CD1c-positive myeloid dendritic cell (primary cell): Measurements from ENCODE around the gene PPL.

Experiments used
- DNase-seq: peaks from one replicate; pipeline ENCODE4 v3.0.0-alpha.2; 2016; ENCODE audit errors: extremely low spot score

The PPL gene

DNA sequence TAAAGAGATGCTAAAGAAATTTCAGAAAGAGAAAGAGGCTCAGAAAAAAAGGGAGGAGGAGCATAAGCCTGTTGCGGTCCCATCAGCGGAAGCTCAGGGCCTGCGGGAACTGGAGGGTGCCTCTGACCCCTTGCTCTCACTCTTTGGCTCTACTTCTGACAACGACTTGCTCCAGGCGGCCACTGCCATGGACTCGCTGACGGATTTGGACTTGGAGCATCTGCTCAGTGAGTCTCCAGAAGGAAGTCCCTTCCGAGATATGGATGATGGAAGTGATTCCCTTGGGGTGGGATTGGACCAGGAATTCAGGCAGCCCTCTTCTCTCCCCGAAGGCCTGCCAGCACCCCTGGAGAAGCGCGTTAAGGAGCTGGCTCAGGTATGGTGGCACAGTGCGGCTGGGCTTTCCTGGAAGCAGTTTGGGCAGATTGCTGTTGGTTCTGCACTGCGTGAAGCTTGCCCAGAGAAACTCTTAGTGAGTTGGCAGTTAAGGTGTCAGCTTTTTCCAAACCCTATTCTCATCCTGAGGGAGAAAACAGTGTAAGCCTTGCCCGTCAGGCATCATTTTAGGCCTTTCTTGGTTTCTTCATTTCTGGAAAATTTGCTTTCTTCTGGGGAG, 76.1 kb downstream of the PPL start:
- DNase-seq = no peak

DNA sequence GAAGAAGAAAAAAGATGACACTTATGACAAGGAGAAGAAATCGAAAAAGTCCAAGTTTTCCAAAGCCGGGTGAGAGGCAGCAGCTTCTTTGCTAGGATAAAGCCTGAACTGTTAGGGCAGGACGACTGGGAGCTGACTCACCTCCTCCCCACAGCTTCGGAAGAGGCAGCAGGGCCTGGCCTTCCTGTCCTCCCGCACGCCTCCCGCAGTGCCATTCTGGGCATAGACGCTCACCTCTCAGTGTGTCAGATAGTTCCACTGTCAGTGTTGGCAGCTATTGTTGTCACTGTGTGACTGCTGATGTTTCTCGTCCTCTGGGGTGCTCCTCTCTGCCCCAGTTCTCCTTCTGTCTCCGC, 77.1 kb downstream of the PPL start:
- DNase-seq = no peak

DNA sequence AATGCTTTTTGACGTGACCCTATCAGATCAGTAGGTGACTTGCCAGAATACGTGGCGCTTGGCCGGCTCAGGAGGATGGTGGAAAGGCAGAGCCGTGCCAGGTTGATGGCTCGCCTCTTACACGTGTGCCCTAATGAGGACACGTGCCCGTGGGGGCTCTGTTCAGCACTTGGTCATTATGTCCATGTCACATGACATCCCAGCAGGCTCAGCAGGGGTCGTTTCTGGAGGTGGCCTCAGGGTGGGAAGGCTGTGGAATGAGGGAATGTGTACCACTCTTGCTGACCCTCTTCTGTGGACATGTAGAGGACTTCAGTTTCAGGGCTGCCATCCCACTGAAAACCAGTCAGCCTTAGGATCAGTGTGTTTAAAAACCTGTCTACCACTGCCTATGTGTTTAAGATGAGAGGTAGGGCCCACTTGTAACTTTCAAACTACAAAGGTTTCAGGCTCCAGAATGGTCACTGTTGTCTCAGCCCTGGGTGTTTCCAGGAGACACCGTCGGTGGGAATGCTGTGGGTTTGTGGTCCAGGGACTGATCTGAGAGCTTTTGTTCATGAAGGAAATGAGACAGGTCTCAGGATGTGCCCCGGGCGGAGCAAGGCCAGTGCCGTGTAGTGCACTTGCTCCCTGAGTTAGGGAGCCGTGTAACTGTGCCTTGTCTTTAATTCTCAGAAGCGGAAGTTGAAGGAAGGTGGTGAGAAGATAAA, 77.6 kb downstream of the PPL start:
- DNase-seq = no peak

DNA sequence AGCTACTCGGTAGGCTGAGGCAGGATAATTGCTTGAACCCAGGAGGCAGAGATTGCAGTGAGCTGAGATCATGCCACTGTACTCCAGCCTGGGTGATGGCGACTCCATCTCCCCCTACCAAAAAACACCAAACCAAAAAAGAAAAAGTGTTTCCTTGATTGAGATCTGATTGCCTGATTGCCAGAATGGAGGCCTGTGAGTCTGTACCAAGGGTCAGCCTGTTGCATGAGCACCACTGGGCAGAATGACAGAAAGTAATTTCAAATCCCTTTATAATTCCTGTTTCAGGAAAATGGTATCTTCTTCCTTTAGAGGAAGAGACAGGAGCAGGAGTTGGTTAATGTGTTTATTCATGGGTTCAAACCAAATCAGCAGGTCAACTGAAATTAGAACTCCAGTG, 81.1 kb downstream of the PPL start:
- no peak for DNase-seq

DNA sequence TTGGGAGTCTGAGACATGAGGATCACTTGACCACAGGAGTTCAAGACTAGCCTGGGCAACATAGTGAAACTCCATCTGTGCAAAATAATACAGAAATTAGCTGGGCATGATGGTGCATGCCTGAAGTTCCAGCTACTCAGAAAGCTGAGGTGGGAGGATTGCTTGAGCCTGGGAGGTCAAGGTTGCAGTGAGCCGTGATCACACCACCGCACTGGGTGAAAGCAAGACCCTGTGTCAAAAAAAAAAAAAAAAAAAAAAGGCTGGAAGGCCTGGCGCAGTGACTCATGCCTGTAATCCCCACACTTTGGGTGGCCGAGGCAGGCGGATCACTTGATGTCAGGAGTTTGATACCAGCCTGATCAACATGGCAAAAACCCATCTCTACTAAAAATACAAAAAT, 81.6 kb downstream of the PPL start:
- no peak for DNase-seq

DNA sequence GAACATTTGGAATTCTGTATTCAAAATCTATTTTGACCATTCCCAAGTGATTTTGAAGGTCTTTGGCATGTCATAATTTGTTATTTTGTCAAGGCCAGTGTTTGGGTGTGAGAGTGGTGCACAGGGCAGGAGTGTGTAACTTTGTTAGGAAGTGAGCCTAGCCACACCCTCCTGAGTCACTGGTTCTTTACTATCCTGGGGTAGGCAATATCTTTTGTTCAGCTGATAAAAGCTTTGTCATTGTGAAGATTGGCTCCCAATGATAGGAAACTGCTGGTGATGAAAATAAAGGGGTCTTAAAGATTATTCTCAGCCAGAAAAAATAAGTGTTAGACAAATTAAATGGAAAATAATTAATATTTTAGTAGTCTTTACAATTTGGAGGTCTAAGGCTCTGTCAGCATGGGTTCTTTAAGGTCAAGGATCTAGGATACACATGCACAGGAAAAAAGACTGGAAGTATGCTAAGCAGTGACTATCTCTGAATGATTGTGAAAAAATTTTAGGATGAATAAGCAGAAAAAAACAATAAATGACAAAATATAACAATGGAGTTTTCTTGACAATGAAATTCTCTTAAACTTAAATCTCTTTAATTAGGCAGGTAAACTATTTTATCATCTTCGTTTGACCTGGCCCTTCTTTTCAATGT, 84.6 kb downstream of the PPL start:
- peak; percentile 31 for DNase-seq

DNA sequence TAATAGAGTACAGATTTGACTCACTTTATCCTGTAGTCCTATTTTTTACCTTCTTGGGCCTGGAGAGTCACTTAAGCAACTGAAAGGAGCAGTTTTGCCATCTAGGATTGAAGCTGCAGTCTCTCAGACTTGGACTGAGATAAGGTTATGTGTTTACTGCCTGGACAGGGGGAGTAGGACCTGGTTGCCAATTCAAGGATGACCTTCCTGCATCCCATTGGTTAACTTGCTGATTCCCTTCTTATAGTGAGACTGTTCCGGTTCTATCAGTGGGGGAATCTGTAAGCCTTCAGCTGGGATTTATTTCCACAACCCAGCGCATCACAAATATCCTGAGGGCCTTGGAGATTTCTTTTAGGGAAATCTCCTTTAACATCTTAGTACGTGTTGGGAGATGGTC, 86.7 kb downstream of the PPL start:
- no peak for DNase-seq

DNA sequence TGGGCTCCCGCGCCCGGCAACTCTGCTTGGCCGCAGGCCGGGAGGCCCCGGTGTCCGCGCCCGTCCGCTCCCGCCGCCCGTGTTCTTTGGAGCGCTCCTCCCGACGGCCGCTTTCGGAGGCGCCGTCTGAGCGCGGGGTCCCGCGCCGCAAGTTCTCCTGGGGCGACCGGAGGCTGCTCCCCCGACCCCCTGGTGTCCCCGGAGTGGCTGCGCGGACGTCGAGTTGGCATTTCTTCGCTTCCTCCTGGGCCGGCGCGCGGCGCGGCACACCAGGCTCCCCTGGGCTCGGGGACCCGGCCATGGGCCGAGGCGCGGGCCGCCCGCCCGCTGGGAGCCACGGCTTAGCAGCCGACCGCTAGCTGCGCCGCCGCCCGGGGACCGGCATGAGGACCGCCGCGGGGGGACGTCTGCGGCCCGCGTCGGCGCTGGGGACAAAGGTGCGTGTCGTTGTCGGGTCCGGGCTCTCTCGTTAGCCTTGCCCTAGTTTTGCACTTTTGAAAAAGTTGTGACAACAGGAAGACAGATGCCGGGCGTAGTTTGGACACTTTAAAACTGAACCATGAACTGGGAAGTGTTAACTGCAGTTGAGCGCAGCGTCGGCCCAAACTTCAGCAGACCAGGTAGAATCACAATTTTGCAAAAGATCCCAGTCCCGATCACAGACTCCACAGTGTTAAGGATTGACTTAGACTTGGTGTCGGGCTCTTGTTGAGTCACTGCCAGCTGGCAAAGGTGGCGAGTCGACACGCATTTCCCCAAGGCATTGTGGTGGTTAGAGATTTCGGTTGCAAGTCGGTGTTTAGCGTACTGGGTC, 89.0 kb downstream of the PPL start:
- peak; percentile 48 for DNase-seq

DNA sequence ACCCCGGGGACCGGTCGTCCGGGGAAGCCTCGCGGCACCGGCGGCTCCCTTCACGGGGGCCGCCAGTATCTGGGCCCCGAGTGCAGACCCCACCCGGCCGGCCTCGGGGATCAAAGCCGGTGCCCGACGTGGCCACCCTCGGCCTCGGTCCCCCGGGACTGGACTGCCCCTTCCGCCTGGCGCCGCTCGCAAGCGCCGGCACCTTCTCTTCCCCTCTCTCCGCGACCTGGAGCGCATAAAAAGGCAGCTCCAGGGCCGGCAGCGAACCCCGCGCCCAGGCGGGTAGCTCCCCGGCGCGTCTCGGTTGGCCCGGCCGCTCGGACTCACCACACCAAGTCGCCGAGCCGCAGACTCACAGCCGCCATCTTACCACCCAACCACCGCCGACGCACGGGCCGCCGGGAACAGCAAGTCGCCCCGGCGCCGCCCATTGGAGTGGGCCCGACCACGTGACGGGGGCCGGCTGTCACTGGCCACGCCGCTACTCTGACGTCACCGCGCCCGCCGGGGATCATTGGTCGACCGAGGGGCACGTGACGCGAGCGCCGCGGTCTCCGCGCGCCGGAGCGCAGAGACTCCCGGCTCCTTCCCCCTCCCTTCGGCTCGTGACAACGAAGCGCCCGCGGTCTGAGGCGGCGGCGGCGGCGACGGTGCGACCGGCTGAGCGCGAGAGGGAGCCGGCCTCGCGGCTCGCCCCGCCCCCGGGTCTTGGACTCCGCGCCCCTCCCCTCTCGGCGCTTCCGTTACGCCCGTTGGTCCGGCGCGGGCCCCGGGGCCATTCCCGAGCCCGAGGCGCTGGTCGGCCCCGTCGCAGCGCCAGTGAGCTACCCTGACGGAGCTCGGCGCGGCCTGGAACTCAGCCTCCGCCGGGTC, 89.8 kb downstream of the PPL start, which contains the start of the genes GLYR1 and UBN1:
Gene GLYR1 (minus strand): TSS at position 388 of the 873 bp plus-strand sequence. CDS start 23 bp downstream, at position 365.
Gene UBN1 (plus strand): TSS at position 581 of the 873 bp plus-strand sequence. CDS start 5,437 bp downstream, outside the sequence.
- DNase-seq = peak; percentile 100

DNA sequence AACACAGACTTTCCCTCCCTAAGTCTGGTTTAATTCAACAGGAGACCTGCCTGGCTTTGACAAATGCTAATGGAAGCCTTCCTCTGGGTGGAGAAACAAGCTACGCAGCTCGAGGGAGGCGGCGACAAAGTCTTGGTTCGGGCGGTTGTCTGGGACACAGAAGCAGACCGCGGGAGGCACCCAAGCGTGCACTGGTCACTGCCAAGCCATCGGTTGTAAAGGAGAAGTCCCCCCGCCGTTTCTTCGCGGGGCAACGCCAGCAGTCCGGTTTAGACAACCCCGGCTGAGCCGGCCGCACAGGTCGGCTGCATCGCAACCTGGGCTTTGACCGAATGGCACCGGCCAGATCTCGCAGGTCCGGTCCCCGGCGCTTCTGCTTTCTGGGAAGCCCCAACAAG, 90.4 kb downstream of the PPL start:
- peak; percentile 75 for DNase-seq

DNA sequence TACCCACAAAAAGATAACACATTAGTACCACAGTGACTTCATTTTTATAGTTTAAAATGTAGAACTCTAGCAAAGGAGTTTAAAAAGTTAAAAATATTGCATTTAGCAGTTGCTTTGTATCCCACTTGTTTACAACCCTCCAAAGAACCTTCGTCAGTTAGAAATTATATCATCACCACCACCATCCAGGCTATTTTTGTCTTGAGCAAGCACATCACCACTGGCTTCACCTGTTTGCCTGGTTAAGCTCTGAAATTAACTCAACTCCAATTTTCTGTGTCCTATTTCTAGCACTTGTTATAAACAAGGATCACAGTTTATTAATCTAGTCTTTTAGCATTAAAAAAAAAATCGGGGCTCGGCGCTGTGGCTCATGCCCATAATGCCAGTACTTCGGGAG, 96.0 kb downstream of the PPL start:
- no peak for DNase-seq

DNA sequence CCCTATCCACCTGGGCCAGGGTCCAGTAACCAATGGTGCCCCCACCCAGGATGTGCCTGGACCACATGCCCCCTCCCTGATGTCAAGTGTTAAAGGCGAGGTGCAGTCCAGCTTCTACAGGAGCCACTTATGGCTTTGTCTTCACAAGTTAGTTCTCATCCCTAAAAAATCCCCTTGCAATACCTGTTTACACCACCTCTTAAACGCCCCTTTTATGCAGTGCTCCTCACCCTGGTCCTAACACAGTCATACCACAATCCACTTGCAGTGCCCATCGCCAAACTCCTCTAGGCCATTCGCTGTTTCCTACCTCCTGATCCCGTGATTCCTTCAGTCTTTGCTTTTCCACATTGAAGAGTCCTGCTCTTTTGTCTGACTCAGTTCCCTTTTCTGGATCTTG, 97.0 kb downstream of the PPL start:
- no peak for DNase-seq

DNA sequence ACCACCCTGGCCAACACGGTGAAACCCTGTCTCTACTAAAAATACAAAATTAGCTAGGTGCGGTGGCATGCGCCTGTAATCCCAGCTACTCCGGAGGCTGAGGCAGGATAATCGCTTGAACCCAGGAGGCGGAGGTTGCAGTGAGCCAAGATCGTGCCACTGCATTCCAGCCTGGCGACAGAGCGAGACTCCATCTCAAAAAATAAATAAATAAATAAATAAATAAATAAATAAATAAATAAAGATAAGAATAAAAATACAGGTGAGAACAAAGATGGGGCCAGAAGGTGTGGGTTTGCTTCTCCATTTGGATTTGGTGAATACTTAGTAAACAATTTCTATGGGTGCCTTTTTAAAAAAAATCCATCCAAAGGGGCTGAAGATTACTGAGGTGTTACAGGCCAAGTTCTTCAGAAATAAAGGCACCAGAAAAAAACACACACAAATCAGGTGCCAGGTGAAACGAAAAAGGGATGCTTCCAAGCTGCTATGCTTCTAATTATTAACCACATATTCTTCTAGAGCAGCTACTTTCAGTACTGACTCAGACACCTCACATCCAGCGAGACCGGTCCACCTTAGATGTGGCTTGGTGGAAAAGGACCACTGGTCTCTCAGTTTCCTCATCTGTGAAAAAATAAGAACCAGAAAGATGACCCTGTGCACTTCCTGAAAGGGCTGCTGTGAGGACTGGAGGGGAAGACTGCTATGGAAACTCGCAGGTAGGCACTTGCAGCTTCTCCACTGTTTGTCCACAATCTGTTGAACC, 99.0 kb downstream of the PPL start:
- no peak for DNase-seq

DNA sequence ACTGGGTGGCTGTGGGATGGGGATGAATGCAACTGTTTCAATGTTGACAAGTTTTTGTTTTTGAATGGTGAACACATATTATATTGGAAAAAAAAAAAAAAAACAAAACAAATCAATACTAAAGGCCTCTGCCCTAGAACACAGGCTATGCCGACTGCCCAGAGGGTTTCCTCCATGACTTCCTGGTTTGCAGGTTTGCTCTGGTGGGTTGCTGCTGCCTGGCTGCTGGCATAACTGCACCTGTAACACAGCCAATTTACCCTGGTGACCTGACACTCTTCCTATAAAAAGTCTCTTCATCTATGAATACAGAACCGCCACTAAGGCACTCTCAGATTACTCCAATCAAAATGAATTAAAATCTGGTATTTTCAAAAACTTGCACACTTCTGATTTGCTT, 100.2 kb downstream of the PPL start:
- DNase-seq = no peak

DNA sequence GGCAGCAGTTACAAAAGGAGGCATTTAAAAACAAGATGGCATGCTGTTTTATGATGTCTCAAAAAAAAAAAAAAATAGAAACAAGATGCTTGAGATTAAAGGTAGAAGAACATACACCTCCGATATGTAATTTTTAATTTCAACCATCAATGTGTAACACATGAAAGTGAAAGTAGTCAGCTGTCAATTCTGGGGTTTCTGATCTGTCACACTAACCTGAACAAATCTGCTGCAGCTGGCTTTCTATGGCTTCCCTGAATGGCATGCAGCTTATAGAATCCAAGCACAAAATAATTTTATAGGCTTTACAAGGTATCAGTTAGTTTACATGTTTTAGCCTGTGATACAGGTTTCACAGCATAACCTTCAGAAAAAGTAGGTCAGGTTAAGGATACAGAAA, 103.4 kb downstream of the PPL start:
- DNase-seq = no peak

DNA sequence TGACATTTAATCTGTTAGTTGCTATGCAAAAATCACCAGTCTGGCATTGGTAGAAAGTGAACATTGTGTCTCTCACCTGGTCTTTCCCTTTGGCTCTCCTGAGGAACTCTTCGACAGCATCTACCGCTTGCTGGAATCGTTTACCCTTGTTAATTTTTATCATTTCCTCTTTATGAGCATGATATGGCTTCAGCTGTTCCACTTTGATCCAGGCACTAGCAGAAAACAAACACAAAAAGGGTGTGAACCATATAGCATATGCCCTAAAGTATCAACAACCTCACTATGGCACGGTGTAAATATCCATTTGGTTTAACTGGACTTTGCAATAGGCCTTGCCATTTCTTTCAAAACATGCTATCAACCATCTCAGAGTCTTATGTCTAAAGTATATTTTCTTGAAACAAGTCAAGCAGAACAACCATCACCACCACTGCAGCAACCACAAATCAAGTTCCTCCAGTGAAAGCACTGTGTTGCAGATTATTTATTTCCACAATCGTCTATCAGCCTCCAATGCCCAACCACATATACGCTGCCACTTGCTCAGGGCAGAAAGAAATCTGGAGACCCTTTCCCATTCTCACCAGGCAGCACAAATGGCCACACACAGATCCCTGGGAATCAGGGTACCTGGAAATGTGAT, 104.1 kb downstream of the PPL start:
- no peak for DNase-seq
